CD4-positive, alpha-beta T cell treated with Interleukin-21 for 1 hour (primary cell): ENCODE data around the gene IQSEC3.
"Not testable (repeated sequence)": the region's sequence is repeated elsewhere in the genome, so short reads cannot be mapped to it uniquely, and the experiment has no call there.

Experiments
- DNase-seq: peaks from one replicate; pipeline ENCODE4 v3.0.0-alpha.2; 2020

The IQSEC3 gene

GRCh38 chr12:66428-66781 is at the start of gene IQSEC3:
Gene IQSEC3 (plus strand): TSS chr12:66767. CDS start chr12:66883, 116 bp downstream.
- DNase-seq: not testable (repeated sequence)

- not testable (repeated sequence) for DNase-seq
These were observed 48.9 kb upstream of the IQSEC3 start for GRCh38 chr12:17370-18340.

- DNase-seq: not testable (repeated sequence)
These were observed 47.6 kb upstream of the IQSEC3 start for GRCh38 chr12:18821-19567.

GRCh38 chr12:19906-20305 is 46.7 kb upstream of the IQSEC3 start:
- DNase-seq: not testable (repeated sequence)

GRCh38 chr12:20757-21156 is 45.8 kb upstream of the IQSEC3 start:
- no peak for DNase-seq

GRCh38 chr12:21301-22189 is 45.0 kb upstream of the IQSEC3 start:
- no peak for DNase-seq

GRCh38 chr12:22190-22529 is 44.4 kb upstream of the IQSEC3 start:
- no peak for DNase-seq

- no peak for DNase-seq
These were observed 43.9 kb upstream of the IQSEC3 start for GRCh38 chr12:22530-23201.

- not testable (repeated sequence) for DNase-seq
These were observed 38.7 kb upstream of the IQSEC3 start for GRCh38 chr12:27904-28303.

GRCh38 chr12:38775-39174 is 27.8 kb upstream of the IQSEC3 start:
- DNase-seq: not testable (repeated sequence)

- not testable (repeated sequence) for DNase-seq
These were observed 26.9 kb upstream of the IQSEC3 start for GRCh38 chr12:39555-40265.

GRCh38 chr12:44352-44751 is 22.2 kb upstream of the IQSEC3 start:
- not testable (repeated sequence) for DNase-seq

- DNase-seq: not testable (repeated sequence)
These were observed 21.2 kb upstream of the IQSEC3 start for GRCh38 chr12:45235-45990.

- not testable (repeated sequence) for DNase-seq
These were observed 20.6 kb upstream of the IQSEC3 start for GRCh38 chr12:45991-46358.

GRCh38 chr12:46542-46941 is 20.0 kb upstream of the IQSEC3 start:
- not testable (repeated sequence) for DNase-seq

GRCh38 chr12:47699-48226 is 18.8 kb upstream of the IQSEC3 start:
- DNase-seq: not testable (repeated sequence)

- not testable (repeated sequence) for DNase-seq
These were observed 17.4 kb upstream of the IQSEC3 start for GRCh38 chr12:49149-49548.

- DNase-seq: not testable (repeated sequence)
These were observed 15.5 kb upstream of the IQSEC3 start for GRCh38 chr12:51087-51486.

- DNase-seq: not testable (repeated sequence)
These were observed 14.6 kb upstream of the IQSEC3 start for GRCh38 chr12:51962-52361.
